PFSK-1 (cell line): ENCODE measurements around the gene RABEP2.

Source experiments
- FOXP2 ChIP-seq: optimal IDR thresholded peaks from 2 replicates; pipeline ENCODE3; 2011; ENCODE audit warnings: borderline replicate concordance, control low read depth, inconsistent platforms; ENCODE audit not compliant: insufficient read depth; ENCODE audit errors: extremely low read length, extremely low read depth
- POLR2AphosphoS5 ChIP-seq: IDR thresholded peaks from 2 replicates; pipeline ENCODE4 v1.6.1; 2012; ENCODE audit warnings: low read depth, mild to moderate bottlenecking, control low read depth, low read length, moderate library complexity
- SIN3A ChIP-seq: IDR thresholded peaks from 2 replicates; pipeline ENCODE4 v1.6.1; 2012; ENCODE audit warnings: mild to moderate bottlenecking, low read length, moderate library complexity, borderline replicate concordance; ENCODE audit not compliant: insufficient read depth
- TAF1 ChIP-seq: IDR thresholded peaks from 2 replicates; pipeline ENCODE4 v1.6.1; 2012; ENCODE audit warnings: low read length, control low read depth, borderline replicate concordance; ENCODE audit not compliant: insufficient read depth
- TF ChIP-seq, protein P1 (sequence below), 2 experiments: IDR thresholded peaks; 2 replicates each; pipeline versions ENCODE4 v1.6.1 to v1.8.0; 2011 to 2012; ENCODE audit warnings: low read depth in 2 of 2, low read length in 2 of 2, control low read depth in 1 of 2, inconsistent platforms in 1 of 2, mild to moderate bottlenecking in 1 of 2, moderate library complexity in 1 of 2; ENCODE audit not compliant: insufficient read depth in 1 of 2

RABEP2 gene

DNA sequence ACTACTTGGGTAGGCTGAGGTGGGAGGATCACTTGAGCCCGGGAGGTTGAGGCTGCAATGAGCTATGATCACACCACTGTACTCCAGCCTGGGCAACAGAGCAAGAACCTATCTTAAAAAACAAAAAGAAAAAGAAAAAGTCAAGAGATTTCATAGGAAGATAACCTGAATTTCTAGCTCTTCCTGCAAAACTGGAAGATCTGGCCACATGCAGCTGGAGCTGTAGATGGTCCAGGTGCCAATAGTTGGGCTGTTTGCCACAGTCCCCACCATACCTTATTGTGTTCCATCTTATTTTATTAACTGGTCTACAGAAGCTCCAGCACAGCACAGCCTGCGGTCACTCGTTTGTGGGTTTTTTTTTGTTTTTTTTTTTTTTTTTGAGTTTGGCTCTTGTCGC, 31.7 kb downstream of the RABEP2 start:
- TF ChIP-seq SIN3A: no peak
- TF ChIP-seq FOXP2: no peak
- TF ChIP-seq POLR2AphosphoS5: no peak
- TF ChIP-seq TAF1: no peak
- TF ChIP-seq, protein P1, sequence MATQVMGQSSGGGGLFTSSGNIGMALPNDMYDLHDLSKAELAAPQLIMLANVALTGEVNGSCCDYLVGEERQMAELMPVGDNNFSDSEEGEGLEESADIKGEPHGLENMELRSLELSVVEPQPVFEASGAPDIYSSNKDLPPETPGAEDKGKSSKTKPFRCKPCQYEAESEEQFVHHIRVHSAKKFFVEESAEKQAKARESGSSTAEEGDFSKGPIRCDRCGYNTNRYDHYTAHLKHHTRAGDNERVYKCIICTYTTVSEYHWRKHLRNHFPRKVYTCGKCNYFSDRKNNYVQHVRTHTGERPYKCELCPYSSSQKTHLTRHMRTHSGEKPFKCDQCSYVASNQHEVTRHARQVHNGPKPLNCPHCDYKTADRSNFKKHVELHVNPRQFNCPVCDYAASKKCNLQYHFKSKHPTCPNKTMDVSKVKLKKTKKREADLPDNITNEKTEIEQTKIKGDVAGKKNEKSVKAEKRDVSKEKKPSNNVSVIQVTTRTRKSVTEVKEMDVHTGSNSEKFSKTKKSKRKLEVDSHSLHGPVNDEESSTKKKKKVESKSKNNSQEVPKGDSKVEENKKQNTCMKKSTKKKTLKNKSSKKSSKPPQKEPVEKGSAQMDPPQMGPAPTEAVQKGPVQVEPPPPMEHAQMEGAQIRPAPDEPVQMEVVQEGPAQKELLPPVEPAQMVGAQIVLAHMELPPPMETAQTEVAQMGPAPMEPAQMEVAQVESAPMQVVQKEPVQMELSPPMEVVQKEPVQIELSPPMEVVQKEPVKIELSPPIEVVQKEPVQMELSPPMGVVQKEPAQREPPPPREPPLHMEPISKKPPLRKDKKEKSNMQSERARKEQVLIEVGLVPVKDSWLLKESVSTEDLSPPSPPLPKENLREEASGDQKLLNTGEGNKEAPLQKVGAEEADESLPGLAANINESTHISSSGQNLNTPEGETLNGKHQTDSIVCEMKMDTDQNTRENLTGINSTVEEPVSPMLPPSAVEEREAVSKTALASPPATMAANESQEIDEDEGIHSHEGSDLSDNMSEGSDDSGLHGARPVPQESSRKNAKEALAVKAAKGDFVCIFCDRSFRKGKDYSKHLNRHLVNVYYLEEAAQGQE (IDR thresholded peaks at IDR 0.05; ENCODE audit: insufficient read depth in 1 of 2, low read depth in 2 of 2, low read length in 2 of 2): no peak

DNA sequence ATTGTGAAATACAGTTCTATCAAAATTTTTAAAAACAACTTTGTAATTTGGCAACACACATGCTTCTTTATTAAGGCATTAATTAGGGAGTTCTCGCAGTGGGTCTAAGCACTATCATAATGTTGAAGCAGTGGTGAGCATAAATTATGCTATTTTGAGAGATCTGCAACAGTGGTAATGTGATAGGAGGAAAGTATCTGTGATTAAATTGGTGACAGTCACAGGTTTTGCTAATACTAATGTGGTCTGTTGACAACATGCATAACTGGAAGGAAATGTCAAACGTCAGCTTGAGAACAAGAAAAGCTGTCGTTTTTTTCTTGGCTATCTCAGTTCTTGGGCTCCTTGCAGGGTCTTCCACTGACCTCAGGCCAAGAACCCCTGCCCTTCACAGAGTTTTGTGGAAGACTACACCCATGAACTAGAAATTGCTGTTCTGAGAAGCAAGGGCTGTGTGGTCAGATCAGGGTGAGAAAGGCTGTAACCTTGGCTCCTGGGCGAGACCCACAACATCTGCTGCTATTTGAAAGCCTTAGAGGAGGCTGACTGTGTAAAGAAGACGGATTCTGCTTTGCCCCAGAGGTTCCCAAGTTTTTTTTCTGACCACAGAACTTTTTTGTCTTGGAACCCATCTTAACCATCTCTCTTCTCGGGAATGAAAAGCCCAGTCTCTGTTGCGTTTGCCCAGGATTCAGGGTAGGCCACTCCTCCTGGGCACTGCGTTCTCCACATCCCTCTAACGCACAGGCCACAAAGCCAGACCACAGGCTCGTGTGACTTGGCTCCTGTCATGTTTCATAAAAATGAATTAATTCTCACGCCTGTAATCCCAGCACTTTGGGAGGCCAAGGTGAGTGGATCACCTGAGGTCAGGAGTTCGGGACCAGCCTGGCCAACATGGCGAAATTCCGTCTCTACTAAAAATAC, 32.8 kb downstream of the RABEP2 start:
- TF ChIP-seq SIN3A (no peak), FOXP2 (no peak), POLR2AphosphoS5 (no peak), TAF1 (no peak)
- TF ChIP-seq, protein P1 (IDR thresholded peaks at IDR 0.05; ENCODE audit: insufficient read depth in 1 of 2, low read depth in 2 of 2, low read length in 2 of 2): no peak

DNA sequence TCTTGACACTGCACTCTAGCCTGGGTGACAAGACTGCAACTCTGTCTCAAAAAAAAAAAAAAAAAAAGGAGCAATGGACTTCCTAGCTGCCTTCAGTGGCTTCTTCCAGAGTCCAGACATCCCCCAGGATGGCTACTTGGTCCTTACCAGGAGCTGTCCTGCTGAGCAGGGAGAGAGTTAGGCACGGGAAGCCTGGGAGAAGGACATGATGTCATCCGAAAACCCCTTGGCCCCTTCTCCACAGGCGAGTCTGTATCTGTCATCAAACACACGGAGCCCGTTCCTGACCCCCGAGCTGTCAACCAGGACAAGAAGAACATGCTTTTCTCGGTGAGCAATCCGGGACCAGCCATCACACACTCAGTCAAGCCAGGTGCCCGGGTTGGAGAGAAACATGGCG, 38.1 kb downstream of the RABEP2 start:
- TF ChIP-seq SIN3A (no peak), FOXP2 (no peak), POLR2AphosphoS5 (no peak)
- TF ChIP-seq, protein P1 (IDR thresholded peaks at IDR 0.05; ENCODE audit: insufficient read depth in 1 of 2, low read depth in 2 of 2, low read length in 2 of 2): no peak

DNA sequence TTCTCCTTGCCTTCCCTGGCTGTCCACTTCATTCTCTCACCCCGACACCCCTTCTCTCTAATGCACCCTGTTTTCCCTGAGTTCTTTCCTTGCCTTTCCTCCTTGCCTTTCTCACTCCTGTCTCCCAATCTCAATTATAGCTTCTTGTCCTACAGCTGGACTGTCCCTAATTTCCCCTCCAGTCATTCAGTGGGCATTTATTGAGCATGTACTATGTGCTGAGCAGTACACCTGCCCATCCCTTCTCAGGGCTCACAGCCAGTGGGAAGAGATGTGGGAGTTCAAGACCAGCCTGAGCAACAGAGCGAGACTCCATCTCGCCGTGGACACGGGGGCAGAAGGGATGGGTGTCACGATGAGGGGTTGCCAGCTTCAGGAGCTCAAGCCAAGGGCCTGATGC, 41.0 kb downstream of the RABEP2 start:
- TF ChIP-seq, protein P1 (IDR thresholded peaks at IDR 0.05; ENCODE audit: insufficient read depth in 1 of 2, low read depth in 2 of 2, low read length in 2 of 2): no peak
- TF ChIP-seq TAF1 (no peak), POLR2AphosphoS5 (no peak), FOXP2 (no peak), SIN3A (no peak)
